GM23338 (cell line): ENCODE results near the gene BEST1. TPM values are rescaled to one million over a fixed set of nuclear protein-coding genes. Genes with fewer than 3 reads are reported as not detected.

Experiments
- ATAC-seq: fragments of 200-7000 bp; cut with Tn5 transposase; 3 replicates; pipeline ENCODE4 v1.9.1; 2020
- DNase-seq: peaks from one replicate; pipeline ENCODE4 v3.0.0-alpha.2; 2015; ENCODE audit warnings: low spot score
- H2AFZ ChIP-seq: fragments of 200-600 bp; sonication (generic); 2 replicates; pipeline ENCODE4 v1.8.0; 2016; ENCODE audit warnings: antibody characterized with exemption, mild to moderate bottlenecking, moderate library complexity
- H3F3A ChIP-seq: fragments of 200-600 bp; sonication (generic); replicated peaks from 2 replicates; pipeline ENCODE4 v1.8.0; 2017; ENCODE audit warnings: antibody characterized with exemption, mixed run types, low read depth
- H3K27ac ChIP-seq: fragments of 200-600 bp; sonication (generic); 2 replicates; pipeline ENCODE4 v1.6.1; 2016; ENCODE audit warnings: low read depth
- H3K27me3 ChIP-seq: fragments of 200-600 bp; sonication (generic); 2 replicates; pipeline ENCODE4 v1.8.0; 2016; ENCODE audit warnings: mild to moderate bottlenecking, mixed run types, moderate library complexity; ENCODE audit not compliant: insufficient read depth
- H3K36me3 ChIP-seq: fragments of 200-600 bp; sonication (generic); 2 replicates; pipeline ENCODE4 v1.8.0; 2016; ENCODE audit warnings: mild to moderate bottlenecking; ENCODE audit not compliant: insufficient read depth
- H3K4me1 ChIP-seq: fragments of 200-600 bp; sonication (generic); 2 replicates; pipeline ENCODE4 v1.8.0; 2016; ENCODE audit warnings: mild to moderate bottlenecking, moderate library complexity; ENCODE audit not compliant: insufficient read depth
- H3K4me2 ChIP-seq: fragments of 200-600 bp; sonication (generic); 2 replicates; pipeline ENCODE4 v1.7.1; 2017; ENCODE audit warnings: mixed run types
- H3K4me3 ChIP-seq: fragments of 200-600 bp; sonication (generic); 2 replicates; pipeline ENCODE4 v1.6.1; 2016; ENCODE audit warnings: mixed run types
- H3K79me2 ChIP-seq: fragments of 200-600 bp; sonication (generic); replicated peaks from 2 replicates; pipeline ENCODE4 v1.8.0; 2017; ENCODE audit warnings: mild to moderate bottlenecking; ENCODE audit not compliant: insufficient read depth
- H3K9me2 ChIP-seq: fragments of 200-600 bp; sonication (generic); 2 replicates; pipeline ENCODE4 v1.8.0; 2017; ENCODE audit not compliant: insufficient read depth
- H4K20me1 ChIP-seq: fragments of 200-600 bp; sonication (generic); replicated peaks from 2 replicates; pipeline ENCODE4 v1.8.0; 2017; ENCODE audit warnings: mild to moderate bottlenecking; ENCODE audit not compliant: insufficient read depth
- H3K27ac Mint-ChIP-seq: 2 replicates; pipeline ENCODE4 v1.8.0; 2020; ENCODE audit warnings: inconsistent platforms, mild to moderate bottlenecking, moderate library complexity, mixed read lengths
- H3K27me3 Mint-ChIP-seq: 3 replicates; pipeline ENCODE4 v1.8.0; 2022; ENCODE audit warnings: low read depth, mild to moderate bottlenecking, moderate library complexity, mixed read lengths, inconsistent platforms; ENCODE audit not compliant: insufficient read depth, poor library complexity
- H3K36me3 Mint-ChIP-seq: 3 replicates; pipeline ENCODE4 v1.8.0; 2021; ENCODE audit warnings: low read depth, mild to moderate bottlenecking, inconsistent platforms, moderate library complexity, mixed read lengths
- H3K4me1 Mint-ChIP-seq: 3 replicates; pipeline ENCODE4 v1.8.0; 2020; ENCODE audit warnings: mild to moderate bottlenecking, inconsistent platforms, mixed read lengths
- H3K4me3 Mint-ChIP-seq: 3 replicates; pipeline ENCODE4 v1.8.0; 2021; ENCODE audit warnings: moderate library complexity, mild to moderate bottlenecking, inconsistent platforms, mixed read lengths
- H3K9me3 Mint-ChIP-seq: 3 replicates; pipeline ENCODE4 v1.8.0; 2020; ENCODE audit warnings: moderate library complexity, mild to moderate bottlenecking, inconsistent platforms, mixed read lengths
- CREB1 ChIP-seq: fragments of 250-450 bp; sonication (Bioruptor Pico); IDR thresholded peaks from 2 replicates; pipeline ENCODE4 v1.5.0; 2020; ENCODE audit warnings: low read depth, mild to moderate bottlenecking, moderate library complexity
- EZH2phosphoT487 ChIP-seq: fragments of 200-600 bp; sonication (generic); IDR thresholded peaks from one replicate; pipeline ENCODE4 v1.8.1; 2018; ENCODE audit warnings: antibody characterized with exemption; ENCODE audit not compliant: unreplicated experiment
- NANOG ChIP-seq: IDR thresholded peaks from 2 replicates; pipeline ENCODE4 v1.6.1; 2016; ENCODE audit warnings: antibody characterized with exemption, borderline replicate concordance
- REST ChIP-seq: IDR thresholded peaks from one replicate; pipeline ENCODE4 v1.6.1; 2018; ENCODE audit warnings: antibody characterized with exemption; ENCODE audit not compliant: unreplicated experiment
- STAT1 ChIP-seq: IDR thresholded peaks from one replicate; pipeline ENCODE4 v1.6.1; 2016; ENCODE audit warnings: antibody characterized with exemption; ENCODE audit not compliant: unreplicated experiment
- ZNF114 ChIP-seq: fragments of 250-450 bp; sonication (Bioruptor Pico); IDR thresholded peaks from 2 replicates; pipeline ENCODE4 v1.5.0; 2020; ENCODE audit warnings: mild to moderate bottlenecking, moderate library complexity
- ZNF331 ChIP-seq: fragments of 250-450 bp; sonication (Bioruptor Pico); IDR thresholded peaks from 2 replicates; pipeline ENCODE4 v1.5.0; 2020; ENCODE audit warnings: low read depth, mild to moderate bottlenecking, moderate library complexity
- ZNF462 ChIP-seq: fragments of 250-450 bp; sonication (Bioruptor Pico); IDR thresholded peaks from 2 replicates; pipeline ENCODE4 v1.5.0; 2020; ENCODE audit warnings: mild to moderate bottlenecking, moderate library complexity
- polyA plus RNA-seq: library from polyadenylated mRNA; unstranded; fragments of >200 nt; fragmentation: Nextera tagmentation; extraction: Ambion mirVana; gene quantifications from 2 replicates; pipeline ENCODE4 v1.2.1, GENCODE V29; 2016
- total RNA-seq: library from RNA; depleted of rRNA; stranded (reverse); fragments of >200 nt; shearing (Covaris generic); gene quantifications from 2 replicates; pipeline ENCODE4 v1.2.3, GENCODE V29; 2014

BEST1 gene
- total and polyA plus RNA-seq, 2 experiments from 2014 or later: 0.35 to 0.44 TPM

- H3K27me3 ChIP-seq: no peaks in the 10 kb centered on the region
Observed at GRCh38 chr11:62008193-62008592, 58.0 kb downstream of the BEST1 start.

More at GRCh38 chr11:62008193-62008592, 58.0 kb downstream of the BEST1 start:
- Histone ChIP-seq H3K4me3 (no peak overlapping the region), H3K4me2 (no peak overlapping the region), H3K9me2 (no peaks in the 10 kb centered on the region), H2AFZ (no peak overlapping the region), H4K20me1 (no peaks in the 10 kb centered on the region), H3K4me1 (no peaks in the 10 kb centered on the region), H3K27ac (no peak overlapping the region), H3K79me2 (no peaks in the 10 kb centered on the region), H3K36me3 (no peaks in the 10 kb centered on the region), H3F3A (no peaks in the 10 kb centered on the region)
- H3K4me1 Mint-ChIP-seq: peaks cover 6% of the 10 kb centered on the region; the same call in 2 of the 3 replicates
- peaks cover 5% of the 10 kb centered on the region for H3K27me3 Mint-ChIP-seq
- TF ChIP-seq STAT1: no peak
- TF ChIP-seq ZNF462 (CRISPR knock-in tag): no peak
- TF ChIP-seq CREB1 (CRISPR knock-in tag): no peak
- TF ChIP-seq ZNF114 (CRISPR knock-in tag): no peak
- TF ChIP-seq EZH2phosphoT487: no peak
- no peak for TF ChIP-seq REST
- TF ChIP-seq ZNF331: no peak
- TF ChIP-seq NANOG: no peak
- H3K27ac Mint-ChIP-seq: no peak overlapping the region
- DNase-seq: no peak
- ATAC-seq: no peak
- H3K9me3 Mint-ChIP-seq: peaks cover 7% of the 10 kb centered on the region; the same call in 2 of the 3 replicates
- no peak overlapping the region for H3K4me3 Mint-ChIP-seq
- H3K36me3 Mint-ChIP-seq: no peaks in the 10 kb centered on the region
